Activated naive CD4-positive, alpha-beta T cell treated with anti-CD3 and anti-CD28 coated beads, Interleukin-2, amount 50 U/mL, for 72 hours (primary cell): ENCODE measurements around the gene CRTC1. TPM values are rescaled to one million over a fixed set of nuclear protein-coding genes. Genes with fewer than 3 reads are reported as not detected.

ENCODE experiments used
- total RNA-seq, 2 donors: library from RNA; stranded (reverse); gene quantifications; one replicate each; pipeline ENCODE4 v1.2.3, GENCODE V29; 2022

CRTC1 gene
- total RNA-seq, 2 donors from 2014 or later, result 5.6 to 7.1 TPM

Other genes starting within 250 kb of the CRTC1 start
- gene ISYNA1, start 245.5 kb upstream of the CRTC1 start, total RNA-seq, result 10 to 100 TPM; 19.7 to 30.8 TPM
- 10 to 100 TPM; 18.8 to 23.0 TPM for gene ELL, start 161.6 kb upstream of the CRTC1 start, total RNA-seq
- gene FKBP8, start 140.1 kb upstream of the CRTC1 start, total RNA-seq, result 100 to 1,000 TPM; 153 to 236 TPM
- 100 to 1,000 TPM in 1 of 2 donors, 10 to 100 TPM in 1; 75.8 to 122 TPM for gene KXD1, start 125.8 kb upstream of the CRTC1 start, total RNA-seq
- gene UBA52, start 111.8 kb upstream of the CRTC1 start, total RNA-seq, result 1,000 to 10,000 TPM; 1,677 to 1,782 TPM
- gene REX1BD, start 94.9 kb upstream of the CRTC1 start, total RNA-seq, result 10 to 100 TPM; 25.2 to 64.0 TPM
- not detected for gene CRLF1, start 76.9 kb upstream of the CRTC1 start, total RNA-seq
- gene TMEM59L, start 70.8 kb upstream of the CRTC1 start, total RNA-seq, result under 1 TPM in 1 of 2 donors, not detected in 1; 0.64 TPM
- 10 to 100 TPM in 1 of 2 donors, 1 to 10 TPM in 1; 9.2 to 13.5 TPM for gene KLHL26, start 46.7 kb upstream of the CRTC1 start, total RNA-seq
- gene COMP, start 107.6 kb downstream of the CRTC1 start, total RNA-seq, result not detected
- gene UPF1, start 148.3 kb downstream of the CRTC1 start, total RNA-seq, result 100 to 1,000 TPM in 1 of 2 donors, 10 to 100 TPM in 1; 81.6 to 109 TPM
- under 1 TPM in 1 of 2 donors, not detected in 1; 0.21 TPM for gene CERS1, start 212.5 kb downstream of the CRTC1 start, total RNA-seq
- 100 to 1,000 TPM; 147 to 190 TPM for gene COPE, start 235.7 kb downstream of the CRTC1 start, total RNA-seq
- 10 to 100 TPM; 46.7 to 51.2 TPM for gene DDX49, start 236.0 kb downstream of the CRTC1 start, total RNA-seq